ENCODE measurements around the gene OPCML. TPM values are rescaled to one million over a fixed set of nuclear protein-coding genes. Genes with fewer than 3 reads are reported as not detected.

Gene OPCML
- total RNA-seq, 4 donors from 2014 or later, result 0.33 TPM; not detected in 3

DNA sequence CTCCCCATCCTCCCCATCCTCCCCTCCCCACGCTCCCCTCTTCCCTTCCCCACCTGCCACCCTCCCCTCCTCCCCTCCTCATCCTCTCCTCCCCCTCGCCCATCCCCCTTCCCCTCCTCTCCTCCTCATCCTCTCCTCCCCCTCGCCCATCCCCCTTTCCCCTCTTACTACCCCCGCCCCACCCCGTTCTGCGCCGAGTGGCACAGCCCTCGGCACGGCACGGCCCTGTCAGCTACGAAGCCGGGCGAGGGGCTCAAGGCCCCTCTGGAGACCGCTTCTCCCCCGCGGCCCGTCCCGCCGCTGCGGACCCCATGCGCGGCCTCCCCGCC lies 449.9 kb downstream of the OPCML start:
- no peaks in the 10 kb centered on the region for H3K36me3 ChIP-seq
- no peak overlapping the region for H3K27ac ChIP-seq
- intact Hi-C loops (cut with DNase I), result loop anchor here (5.0 to 10.0 kb wide), 2 partner anchors 82 to 750 kb away; no protein-coding TSS in a partner anchor
- no peak for TF ChIP-seq POLR2A (IDR thresholded peaks at IDR 0.05)
- TF ChIP-seq, protein P1, sequence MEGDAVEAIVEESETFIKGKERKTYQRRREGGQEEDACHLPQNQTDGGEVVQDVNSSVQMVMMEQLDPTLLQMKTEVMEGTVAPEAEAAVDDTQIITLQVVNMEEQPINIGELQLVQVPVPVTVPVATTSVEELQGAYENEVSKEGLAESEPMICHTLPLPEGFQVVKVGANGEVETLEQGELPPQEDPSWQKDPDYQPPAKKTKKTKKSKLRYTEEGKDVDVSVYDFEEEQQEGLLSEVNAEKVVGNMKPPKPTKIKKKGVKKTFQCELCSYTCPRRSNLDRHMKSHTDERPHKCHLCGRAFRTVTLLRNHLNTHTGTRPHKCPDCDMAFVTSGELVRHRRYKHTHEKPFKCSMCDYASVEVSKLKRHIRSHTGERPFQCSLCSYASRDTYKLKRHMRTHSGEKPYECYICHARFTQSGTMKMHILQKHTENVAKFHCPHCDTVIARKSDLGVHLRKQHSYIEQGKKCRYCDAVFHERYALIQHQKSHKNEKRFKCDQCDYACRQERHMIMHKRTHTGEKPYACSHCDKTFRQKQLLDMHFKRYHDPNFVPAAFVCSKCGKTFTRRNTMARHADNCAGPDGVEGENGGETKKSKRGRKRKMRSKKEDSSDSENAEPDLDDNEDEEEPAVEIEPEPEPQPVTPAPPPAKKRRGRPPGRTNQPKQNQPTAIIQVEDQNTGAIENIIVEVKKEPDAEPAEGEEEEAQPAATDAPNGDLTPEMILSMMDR (IDR thresholded peaks at IDR 0.05), result no peak
- H3K4me1 ChIP-seq, result peaks cover 4 to 5% of the 10 kb centered on the region in 2 donors
- H3K9me3 ChIP-seq, result no peaks in the 10 kb centered on the region
- 67 to 84% methylated on average over 1 to 2 of the region's 23 CpGs for WGBS, 2 donors
- no peaks in the 10 kb centered on the region for H3K27me3 ChIP-seq
- H3K4me3 ChIP-seq (replicated peaks in 1 of 3), result no peak overlapping the region
- DNase-seq, result peak in 1 of 2 donors; percentile 62

DNA sequence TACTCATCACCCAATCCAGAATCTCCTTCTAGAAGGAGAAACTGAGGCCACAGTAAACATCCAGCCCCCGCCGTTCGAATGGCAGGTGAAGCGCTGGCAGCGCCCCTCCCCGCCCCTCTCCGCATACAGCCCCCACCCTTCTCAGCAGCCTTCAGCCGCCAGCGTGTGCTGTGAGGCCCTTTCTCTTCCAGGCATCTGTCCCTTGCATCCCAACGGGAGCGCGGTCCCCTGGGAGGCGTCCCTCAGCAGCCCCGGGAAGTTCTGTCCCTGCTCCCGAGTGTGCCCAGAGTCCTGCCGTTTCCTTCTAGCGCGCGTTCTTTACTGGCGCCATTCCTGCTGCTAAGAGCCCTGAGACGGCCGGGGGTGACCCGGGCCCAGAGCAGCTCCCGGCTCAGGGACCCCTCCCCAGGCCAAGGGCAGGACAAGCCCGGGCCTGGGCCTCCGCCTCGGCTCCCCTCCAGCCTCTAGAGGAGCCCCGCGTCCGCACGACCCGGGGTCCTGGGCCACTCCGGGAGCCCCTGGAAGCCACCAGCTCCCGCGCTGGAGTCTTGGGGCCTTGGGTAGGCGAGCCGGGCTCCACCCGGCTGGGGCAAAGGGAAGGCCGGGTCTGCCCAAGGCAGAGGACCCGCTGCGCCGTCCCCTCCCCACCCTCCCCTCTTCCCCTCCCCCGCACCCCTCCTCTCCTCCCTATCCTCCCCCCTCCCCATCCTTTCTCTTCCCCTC lies 450.4 kb downstream of the OPCML start:
- TF ChIP-seq POLR2A (IDR thresholded peaks at IDR 0.05), result no peak
- TF ChIP-seq, protein P1 (IDR thresholded peaks at IDR 0.05), result no peak
- Histone ChIP-seq H3K36me3 (no peaks in the 10 kb centered on the region), H3K27ac (no peak overlapping the region), H3K4me3 (replicated peaks in 1 of 3) (no peak overlapping the region), H3K4me1 (peaks cover 4 to 5% of the 10 kb centered on the region in 2 donors), H3K9me3 (no peaks in the 10 kb centered on the region), H3K27me3 (no peaks in the 10 kb centered on the region)
- intact Hi-C loops (cut with DNase I), result loop anchor here (5.0 to 10.0 kb wide), 2 partner anchors 83 to 750 kb away; no protein-coding TSS in a partner anchor
- DNase-seq, result no peak
- 63 to 67% methylated on average over 27 to 43 of the region's 43 CpGs for WGBS, 2 donors

DNA sequence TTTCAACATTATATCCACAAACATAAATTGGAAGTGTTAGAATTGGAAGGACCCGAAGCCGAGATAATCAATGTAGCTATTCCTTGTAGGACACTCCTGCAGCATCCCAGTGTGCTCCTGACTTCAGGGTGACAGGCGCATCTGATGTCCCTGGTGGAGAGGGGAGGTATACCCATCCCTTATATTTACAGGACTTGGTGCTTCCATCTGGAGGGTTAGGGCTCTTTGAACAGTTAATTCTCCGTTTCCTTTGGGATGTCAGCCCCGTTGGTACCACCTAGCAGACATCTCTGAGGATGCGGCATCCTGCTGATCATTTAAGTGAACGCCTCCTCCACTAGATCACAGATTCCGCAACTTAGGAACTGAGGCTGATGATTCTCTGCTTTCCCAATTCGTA lies 451.3 kb downstream of the OPCML start:
- no peak for TF ChIP-seq POLR2A (IDR thresholded peaks at IDR 0.05)
- no peaks in the 10 kb centered on the region for H3K27me3 ChIP-seq
- H3K4me3 ChIP-seq (replicated peaks in 1 of 3), result no peak overlapping the region
- no peak for DNase-seq
- no peaks in the 10 kb centered on the region for H3K36me3 ChIP-seq
- intact Hi-C loops (cut with DNase I), result loop anchor here (5.0 to 10.0 kb wide), 2 partner anchors 84 to 751 kb away; no protein-coding TSS in a partner anchor
- no peaks in the 10 kb centered on the region for H3K9me3 ChIP-seq
- H3K4me1 ChIP-seq, result peaks cover 4 to 5% of the 10 kb centered on the region in 2 donors
- 79% methylated on average over 9 of the region's 9 CpGs for WGBS, 2 donors
- no peak overlapping the region for H3K27ac ChIP-seq

DNA sequence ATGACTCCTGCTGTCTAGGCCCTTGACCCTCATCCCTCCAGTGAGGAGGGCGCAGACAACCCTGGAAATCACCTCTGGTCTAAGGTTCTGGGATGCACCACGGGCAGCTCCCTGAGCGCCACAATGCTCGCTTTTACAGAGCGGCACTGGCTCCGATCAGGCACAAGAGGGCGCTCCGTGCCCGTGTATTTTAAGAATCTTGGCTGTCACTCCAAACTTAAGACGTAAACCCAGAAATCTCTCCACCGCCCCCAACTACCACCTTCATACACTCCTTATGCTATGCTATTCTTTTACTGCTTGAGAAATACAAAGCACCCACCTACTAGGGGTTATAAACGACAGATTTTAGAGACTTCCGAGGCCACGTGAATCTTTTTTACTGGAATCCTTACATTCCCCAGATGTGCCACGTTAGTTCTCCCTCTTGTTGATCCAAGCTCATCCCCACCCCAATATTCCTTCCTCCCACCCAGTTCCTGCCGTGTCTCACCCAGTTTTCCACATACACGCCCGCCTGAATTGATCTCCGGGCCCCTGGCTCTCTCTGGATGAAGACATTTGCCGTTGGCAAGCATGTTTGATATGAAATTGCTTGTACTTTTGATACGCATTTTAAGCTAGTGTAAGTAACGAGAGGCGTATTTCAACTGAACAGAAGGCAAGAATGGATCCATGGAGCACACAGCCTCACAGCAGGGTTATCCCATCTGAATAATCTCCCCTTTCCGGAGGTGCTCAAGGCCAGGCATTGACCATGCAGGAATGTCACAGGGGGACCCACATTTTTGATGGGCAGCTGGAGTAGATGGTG lies 453.5 kb downstream of the OPCML start:
- 30% methylated on average over 24 of the region's 24 CpGs for WGBS, 2 donors
- H3K27me3 ChIP-seq, result no peaks in the 10 kb centered on the region
- no peak overlapping the region for H3K4me3 ChIP-seq (replicated peaks in 1 of 3)
- no peak overlapping the region for H3K27ac ChIP-seq
- intact Hi-C loops (cut with DNase I), result no loop called here
- H3K36me3 ChIP-seq, result no peaks in the 10 kb centered on the region
- TF ChIP-seq POLR2A (IDR thresholded peaks at IDR 0.05), result no peak
- TF ChIP-seq, protein P1 (IDR thresholded peaks at IDR 0.05), result peak in 5 of 6 experiments; percentile 39 to 69 (median 61)
- H3K9me3 ChIP-seq, result no peaks in the 10 kb centered on the region
- DNase-seq, result peak; percentile 35 to 50
- H3K4me1 ChIP-seq, result peaks cover 4 to 5% of the 10 kb centered on the region in 2 donors

DNA sequence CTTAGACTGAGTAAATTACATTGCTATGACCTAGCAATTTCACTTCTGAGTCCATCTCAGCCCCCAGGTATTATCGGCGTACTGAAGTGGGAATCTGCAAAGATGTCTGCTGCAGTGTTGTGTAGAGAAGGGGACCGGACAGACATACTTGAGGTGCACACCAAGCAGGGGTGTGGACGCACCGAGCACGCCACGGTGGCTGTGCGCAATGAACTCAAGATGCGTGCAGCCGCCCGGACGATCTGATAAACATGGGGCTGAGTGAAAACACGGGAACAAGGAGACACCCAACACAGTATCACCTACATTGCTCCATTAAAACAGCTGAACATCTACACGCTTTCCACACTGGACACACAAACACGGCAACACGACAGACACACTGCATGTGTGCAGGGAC lies 454.3 kb downstream of the OPCML start:
- no peak overlapping the region for H3K4me3 ChIP-seq (replicated peaks in 1 of 3)
- intact Hi-C loops (cut with DNase I), result no loop called here
- no peaks in the 10 kb centered on the region for H3K9me3 ChIP-seq
- 84 to 87% methylated on average over 16 of the region's 16 CpGs for WGBS, 2 donors
- no peak for TF ChIP-seq POLR2A (IDR thresholded peaks at IDR 0.05)
- TF ChIP-seq, protein P1 (IDR thresholded peaks at IDR 0.05), result no peak
- H3K36me3 ChIP-seq, result no peaks in the 10 kb centered on the region
- H3K4me1 ChIP-seq, result peaks cover under 1 to 1% of the 10 kb centered on the region in 2 donors
- DNase-seq, result no peak
- H3K27ac ChIP-seq, result no peak overlapping the region
- H3K27me3 ChIP-seq, result no peaks in the 10 kb centered on the region
